ENCODE data around the gene TSHZ3. TPM values are rescaled to one million over a fixed set of nuclear protein-coding genes. Genes with fewer than 3 reads are reported as not detected.
A peak's percentile ranks its signal among the peaks of the same experiment; 100 is the strongest.

Gene TSHZ3
- total and polyA plus RNA-seq, 9 donors: 8.0 to 19.8 (median 16.2) TPM

DNA sequence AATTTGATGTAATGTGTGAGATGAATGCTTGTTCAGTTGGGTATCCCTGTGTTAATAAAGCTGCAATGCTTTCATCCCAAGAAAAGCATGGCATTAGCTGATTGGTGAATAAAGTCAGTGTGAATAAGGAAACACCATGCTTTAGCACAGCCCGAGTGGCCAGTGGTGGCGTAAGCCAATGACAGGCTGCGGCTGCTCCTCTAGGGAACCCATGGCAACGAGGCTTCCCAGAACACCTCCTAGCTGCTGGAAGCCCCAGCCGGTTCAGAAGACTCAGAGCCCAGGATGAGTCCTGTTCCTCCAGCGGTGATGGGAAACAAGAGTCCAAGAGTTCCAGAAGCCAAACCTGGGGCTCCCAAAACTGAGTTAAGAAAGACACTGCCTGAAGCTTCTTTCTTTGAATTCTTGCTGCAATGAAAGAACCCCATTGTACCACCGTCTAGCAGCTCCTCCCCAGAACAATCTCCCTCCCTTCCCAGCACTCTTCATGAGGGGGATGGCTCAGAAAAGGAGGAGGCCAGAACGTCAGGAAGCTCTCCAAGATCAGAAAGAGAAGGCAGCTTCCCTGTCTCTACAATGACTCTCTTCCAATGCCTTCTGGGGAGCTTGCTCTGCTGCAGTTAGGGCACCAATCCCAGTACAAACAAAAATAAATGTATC is 58.2 kb downstream of the TSHZ3 start:
- DNase-seq: no peak
- WGBS (ENCODE audit: insufficient coverage): 87% methylated on average over 6 of the region's 8 CpGs
- no peak overlapping the region for H3K27ac ChIP-seq (ENCODE audit: low read length)

DNA sequence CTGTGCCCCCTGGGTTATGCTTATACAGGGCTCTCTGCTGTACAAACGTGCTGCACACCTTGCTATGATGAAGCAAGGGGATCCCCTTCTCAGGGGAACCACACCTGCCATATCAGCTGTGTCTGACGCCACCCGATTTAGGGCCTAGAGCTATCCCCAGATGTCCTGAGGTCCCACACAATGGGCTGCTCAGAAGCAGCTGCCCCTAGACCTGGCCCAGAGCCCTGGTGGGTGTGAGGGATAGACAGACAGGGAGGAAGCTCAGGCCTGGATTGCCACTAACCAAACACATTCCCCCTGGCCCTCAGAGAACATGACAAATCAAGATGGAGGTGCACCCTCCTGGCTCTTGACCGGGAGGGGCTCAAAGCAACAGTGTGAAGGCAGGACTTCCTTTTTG is 59.3 kb downstream of the TSHZ3 start:
- peak; percentile 32 for DNase-seq
- Histone ChIP-seq H3K9me3 (replicated peaks; ENCODE audit: control insufficient read depth, low read depth, low read length) (no peaks in the 10 kb centered on the region), H3K36me3 (ENCODE audit: control insufficient read depth, insufficient read depth, low read length) (no peaks in the 10 kb centered on the region), H3K27me3 (ENCODE audit: control insufficient read depth, insufficient read depth, low read length) (no peaks in the 10 kb centered on the region), H3K4me3 (ENCODE audit: low read length) (no peak overlapping the region), H3K27ac (ENCODE audit: low read length) (no peak overlapping the region), H3K4me1 (ENCODE audit: control insufficient read depth, insufficient read depth, low read length) (peaks cover 50% of the 10 kb centered on the region)
- 71% methylated on average over 2 of the region's 4 CpGs for WGBS (ENCODE audit: insufficient coverage)

More for the DNA sequence above, 58.2 kb downstream of the TSHZ3 start:
- Histone ChIP-seq H3K9me3 (replicated peaks; ENCODE audit: control insufficient read depth, low read depth, low read length) (no peaks in the 10 kb centered on the region), H3K27me3 (ENCODE audit: control insufficient read depth, insufficient read depth, low read length) (no peaks in the 10 kb centered on the region), H3K4me3 (ENCODE audit: low read length) (no peak overlapping the region), H3K36me3 (ENCODE audit: control insufficient read depth, insufficient read depth, low read length) (peaks cover 4% of the 10 kb centered on the region), H3K4me1 (ENCODE audit: control insufficient read depth, insufficient read depth, low read length) (peaks cover 40% of the 10 kb centered on the region)

DNA sequence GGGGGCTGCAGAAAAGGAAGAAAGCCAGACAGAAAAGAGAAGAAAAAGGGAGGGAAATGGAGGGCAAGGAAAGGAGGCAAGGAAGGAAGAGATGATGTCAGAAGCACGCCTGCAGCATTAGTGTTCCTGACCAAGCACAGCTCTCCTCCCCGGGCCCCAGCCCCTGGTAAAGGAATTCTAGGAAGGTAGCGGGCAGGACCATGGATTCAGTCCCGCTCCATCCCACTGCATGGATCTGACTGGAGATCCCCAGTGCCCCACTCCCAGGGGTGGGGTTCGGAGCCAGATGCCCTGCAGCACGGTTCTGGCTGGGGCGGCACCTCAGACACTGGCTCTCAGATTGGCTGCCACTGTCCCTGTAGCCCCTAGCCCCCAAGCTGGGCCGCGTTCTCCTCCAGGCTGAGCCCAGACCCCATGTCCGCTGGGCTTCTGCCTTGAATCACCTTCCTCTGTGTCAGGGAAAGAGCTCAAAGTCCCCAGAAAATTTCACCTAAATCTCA is 59.8 kb downstream of the TSHZ3 start:
- H3K4me1 ChIP-seq (ENCODE audit: control insufficient read depth, insufficient read depth, low read length): peaks cover 55% of the 10 kb centered on the region
- H3K4me3 ChIP-seq (ENCODE audit: low read length): no peak overlapping the region
- no peaks in the 10 kb centered on the region for H3K27me3 ChIP-seq (ENCODE audit: control insufficient read depth, insufficient read depth, low read length)
- no peaks in the 10 kb centered on the region for H3K36me3 ChIP-seq (ENCODE audit: control insufficient read depth, insufficient read depth, low read length)
- 81% methylated on average over 7 of the region's 10 CpGs for WGBS (ENCODE audit: insufficient coverage)
- DNase-seq: no peak
- no peak overlapping the region for H3K27ac ChIP-seq (ENCODE audit: low read length)
- H3K9me3 ChIP-seq (replicated peaks; ENCODE audit: control insufficient read depth, low read depth, low read length): no peaks in the 10 kb centered on the region

- Histone ChIP-seq H3K27me3 (ENCODE audit: control insufficient read depth, insufficient read depth, low read length) (no peaks in the 10 kb centered on the region), H3K4me3 (ENCODE audit: low read length) (no peak overlapping the region), H3K27ac (ENCODE audit: low read length) (peak overlapping the region; percentile 77), H3K36me3 (ENCODE audit: control insufficient read depth, insufficient read depth, low read length) (no peaks in the 10 kb centered on the region), H3K4me1 (ENCODE audit: control insufficient read depth, insufficient read depth, low read length) (peaks cover 68% of the 10 kb centered on the region), H3K9me3 (replicated peaks; ENCODE audit: control insufficient read depth, low read depth, low read length) (no peaks in the 10 kb centered on the region)
- WGBS (ENCODE audit: insufficient coverage): 65% methylated on average over 5 of the region's 8 CpGs
- no peak for DNase-seq
Observed at GRCh38 chr19:31286491-31286890, 62.7 kb downstream of the TSHZ3 start.

GRCh38 chr19:31285744-31286143 is 63.5 kb downstream of the TSHZ3 start:
- Histone ChIP-seq H3K36me3 (ENCODE audit: control insufficient read depth, insufficient read depth, low read length) (no peaks in the 10 kb centered on the region), H3K4me1 (ENCODE audit: control insufficient read depth, insufficient read depth, low read length) (peaks cover 65% of the 10 kb centered on the region), H3K9me3 (replicated peaks; ENCODE audit: control insufficient read depth, low read depth, low read length) (no peaks in the 10 kb centered on the region), H3K27me3 (ENCODE audit: control insufficient read depth, insufficient read depth, low read length) (no peaks in the 10 kb centered on the region), H3K4me3 (ENCODE audit: low read length) (no peak overlapping the region), H3K27ac (ENCODE audit: low read length) (peak overlapping the region; percentile 77)
- 81% methylated on average over 4 of the region's 5 CpGs for WGBS (ENCODE audit: insufficient coverage)
- peak; percentile 69 for DNase-seq

- no peak overlapping the region for H3K27ac ChIP-seq (ENCODE audit: low read length)
- no peak for DNase-seq
- no peaks in the 10 kb centered on the region for H3K9me3 ChIP-seq (replicated peaks; ENCODE audit: control insufficient read depth, low read depth, low read length)
- H3K36me3 ChIP-seq (ENCODE audit: control insufficient read depth, insufficient read depth, low read length): no peaks in the 10 kb centered on the region
- no peaks in the 10 kb centered on the region for H3K27me3 ChIP-seq (ENCODE audit: control insufficient read depth, insufficient read depth, low read length)
- peaks cover 56% of the 10 kb centered on the region for H3K4me1 ChIP-seq (ENCODE audit: control insufficient read depth, insufficient read depth, low read length)
- no peak overlapping the region for H3K4me3 ChIP-seq (ENCODE audit: low read length)
- WGBS (ENCODE audit: insufficient coverage): 80% methylated on average over 2 of the region's 7 CpGs
Observed at GRCh38 chr19:31284621-31285020, 64.6 kb downstream of the TSHZ3 start.

DNA sequence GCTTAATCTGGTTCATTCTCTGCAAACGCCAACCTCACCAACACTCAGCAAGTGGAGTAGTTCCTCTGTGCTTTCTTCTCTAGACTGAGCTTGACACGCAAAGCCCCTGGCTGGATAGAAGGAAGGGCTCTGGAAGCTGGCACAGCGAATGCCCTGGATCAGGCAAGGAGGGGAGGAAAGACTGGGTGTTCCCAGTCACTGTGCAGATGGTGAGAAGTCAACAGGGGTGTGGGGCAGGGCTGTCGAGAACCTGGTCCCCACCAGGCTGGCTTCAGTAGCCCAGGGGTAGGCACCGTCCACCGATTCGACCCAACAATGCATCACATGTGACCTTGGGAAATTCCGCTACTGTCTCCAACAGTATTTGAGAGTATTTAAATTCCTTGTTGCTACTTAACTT is 65.5 kb downstream of the TSHZ3 start:
- H3K27ac ChIP-seq (ENCODE audit: low read length): no peak overlapping the region
- 85% methylated on average over 4 of the region's 8 CpGs for WGBS (ENCODE audit: insufficient coverage)
- no peaks in the 10 kb centered on the region for H3K9me3 ChIP-seq (replicated peaks; ENCODE audit: control insufficient read depth, low read depth, low read length)
- H3K36me3 ChIP-seq (ENCODE audit: control insufficient read depth, insufficient read depth, low read length): peaks cover 9% of the 10 kb centered on the region
- no peaks in the 10 kb centered on the region for H3K27me3 ChIP-seq (ENCODE audit: control insufficient read depth, insufficient read depth, low read length)
- peaks cover 49% of the 10 kb centered on the region for H3K4me1 ChIP-seq (ENCODE audit: control insufficient read depth, insufficient read depth, low read length)
- no peak overlapping the region for H3K4me3 ChIP-seq (ENCODE audit: low read length)
- no peak for DNase-seq

DNA sequence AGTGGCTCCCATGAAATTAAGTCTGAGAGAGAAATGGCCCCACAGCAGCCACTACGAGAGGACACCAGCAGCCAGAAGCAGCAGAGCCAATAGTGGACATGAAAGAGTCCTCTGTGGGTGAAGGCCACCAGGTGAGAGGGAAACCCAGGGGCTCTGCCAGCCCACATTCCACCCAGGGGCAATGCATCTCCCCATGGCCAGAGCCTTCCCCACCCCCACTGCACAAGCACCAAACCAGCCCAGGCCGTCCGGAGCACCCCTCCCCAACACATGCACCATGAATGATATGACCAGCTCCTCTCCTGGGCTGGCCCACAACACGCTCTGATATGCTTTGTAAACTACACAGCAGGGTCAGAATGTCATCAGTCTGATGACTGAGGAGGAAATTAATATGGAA is 66.9 kb downstream of the TSHZ3 start:
- peaks cover 23% of the 10 kb centered on the region for H3K36me3 ChIP-seq (ENCODE audit: control insufficient read depth, insufficient read depth, low read length)
- DNase-seq: no peak
- WGBS (ENCODE audit: insufficient coverage): 69% methylated on average over 3 of the region's 4 CpGs
- no peak overlapping the region for H3K27ac ChIP-seq (ENCODE audit: low read length)
- no peak overlapping the region for H3K4me3 ChIP-seq (ENCODE audit: low read length)
- H3K27me3 ChIP-seq (ENCODE audit: control insufficient read depth, insufficient read depth, low read length): no peaks in the 10 kb centered on the region
- no peaks in the 10 kb centered on the region for H3K9me3 ChIP-seq (replicated peaks; ENCODE audit: control insufficient read depth, low read depth, low read length)
- peaks cover 42% of the 10 kb centered on the region for H3K4me1 ChIP-seq (ENCODE audit: control insufficient read depth, insufficient read depth, low read length)

GRCh38 chr19:31280287-31281006 is 68.8 kb downstream of the TSHZ3 start:
- H3K27me3 ChIP-seq (ENCODE audit: control insufficient read depth, insufficient read depth, low read length): no peaks in the 10 kb centered on the region
- WGBS (ENCODE audit: insufficient coverage): 80% methylated on average over 1 of the region's 11 CpGs
- H3K9me3 ChIP-seq (replicated peaks; ENCODE audit: control insufficient read depth, low read depth, low read length): no peaks in the 10 kb centered on the region
- H3K4me1 ChIP-seq (ENCODE audit: control insufficient read depth, insufficient read depth, low read length): peaks cover 30% of the 10 kb centered on the region
- no peak overlapping the region for H3K4me3 ChIP-seq (ENCODE audit: low read length)
- no peak overlapping the region for H3K27ac ChIP-seq (ENCODE audit: low read length)
- no peak for DNase-seq
- peaks cover 36% of the 10 kb centered on the region for H3K36me3 ChIP-seq (ENCODE audit: control insufficient read depth, insufficient read depth, low read length)

DNA sequence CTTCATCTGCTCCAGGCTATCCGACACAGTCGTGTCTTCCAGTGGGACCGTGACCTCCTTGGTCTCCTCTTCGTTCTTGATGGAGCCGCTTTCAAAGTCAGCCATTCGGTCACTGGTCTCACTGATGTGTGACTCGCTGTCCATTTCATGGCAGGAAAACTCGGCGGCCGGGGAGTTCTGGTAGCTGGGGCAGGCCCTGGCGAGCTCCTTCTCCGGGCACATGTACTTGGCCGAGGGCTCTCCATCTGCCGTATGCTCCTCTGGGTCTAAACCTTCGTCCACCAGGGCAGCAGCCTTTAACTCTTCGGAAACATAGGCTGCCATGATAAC is 69.8 kb downstream of the TSHZ3 start:
- Histone ChIP-seq H3K9me3 (replicated peaks; ENCODE audit: control insufficient read depth, low read depth, low read length) (no peaks in the 10 kb centered on the region), H3K4me1 (ENCODE audit: control insufficient read depth, insufficient read depth, low read length) (peaks cover 23% of the 10 kb centered on the region), H3K4me3 (ENCODE audit: low read length) (no peak overlapping the region), H3K27me3 (ENCODE audit: control insufficient read depth, insufficient read depth, low read length) (no peaks in the 10 kb centered on the region), H3K27ac (ENCODE audit: low read length) (no peak overlapping the region), H3K36me3 (ENCODE audit: control insufficient read depth, insufficient read depth, low read length) (peaks cover 36% of the 10 kb centered on the region)
- WGBS (ENCODE audit: insufficient coverage): 84% methylated on average over 15 of the region's 16 CpGs
- DNase-seq: no peak
